K562 (cell line): ENCODE data around the gene FAM161B. TPM values are rescaled to one million over a fixed set of nuclear protein-coding genes. Genes with fewer than 3 reads are reported as not detected.
A peak's percentile ranks its signal among the peaks of the same experiment; 100 is the strongest.

ENCODE experiments used
- BCLAF1 ChIP-seq, 2 experiments: fragments of 450-650 bp in 1 of 2; IDR thresholded peaks; 2 replicates each; pipeline ENCODE4 v1.6.1; 2011 to 2017; ENCODE audit warnings: low read depth in 2 of 2, antibody characterized with exemption in 1 of 2, borderline replicate concordance in 1 of 2, low read length in 1 of 2, mild to moderate bottlenecking in 1 of 2, mixed read lengths in 1 of 2; ENCODE audit not compliant: control insufficient read depth in 1 of 2
- C11orf30 ChIP-seq: fragments of 450-650 bp; IDR thresholded peaks from 2 replicates; pipeline ENCODE4 v1.6.1; 2016; ENCODE audit warnings: low read depth, mild to moderate bottlenecking
- CREB3L1 ChIP-seq: fragments of 450-650 bp; IDR thresholded peaks from 2 replicates; pipeline ENCODE4 v1.6.1; 2014; ENCODE audit warnings: low read depth, mild to moderate bottlenecking, moderate library complexity, borderline replicate concordance
- CREBBP ChIP-seq: IDR thresholded peaks from one replicate; pipeline ENCODE4 v1.6.1; 2012; ENCODE audit warnings: low read depth, mild to moderate bottlenecking, control low read depth, inconsistent platforms, low read length
- ETS1 ChIP-seq: conservative IDR thresholded peaks from 2 replicates; pipeline ENCODE4 v1.6.1; 2011; ENCODE audit warnings: low read depth, mild to moderate bottlenecking, low read length; ENCODE audit not compliant: control insufficient read depth
- ETV1 ChIP-seq: fragments of 450-650 bp; conservative IDR thresholded peaks from 2 replicates; pipeline ENCODE4 v1.6.1; 2016; ENCODE audit warnings: missing genetic modification characterization, control low read depth, low read depth, missing compliant biosample characterization
- MBD1 ChIP-seq: fragments of 250-450 bp; sonication (Bioruptor Pico); IDR thresholded peaks from 2 replicates; pipeline ENCODE4 v1.8.0; 2022; ENCODE audit warnings: inconsistent platforms
- PBX2 ChIP-seq, 2 experiments: IDR thresholded peaks in 1 of 2; conservative IDR thresholded peaks in 1 of 2; 2 replicates each; pipeline ENCODE4 v1.6.1; 2016; ENCODE audit warnings: low read depth in 2 of 2, mild to moderate bottlenecking in 1 of 2, missing compliant biosample characterization in 1 of 2, missing genetic modification characterization in 1 of 2, moderate library complexity in 1 of 2
- RCOR1 ChIP-seq, 2 experiments: IDR thresholded peaks; 2 replicates each; pipeline ENCODE4 v1.6.1; 2012; ENCODE audit warnings: low read depth in 2 of 2, low read length in 2 of 2, borderline replicate concordance in 1 of 2, improper control_type of control experiment in 1 of 2
- SRF ChIP-seq, 2 experiments: fragments of 250-450, 450-650 bp in 1 of 2; sonication (Bioruptor Pico) in 1 of 2; sonication (generic) in 1 of 2; formaldehyde crosslinking; IDR thresholded peaks; 2 replicates each; pipeline versions ENCODE4 v1.5.0 to v1.5.1; 2020 to 2022; ENCODE audit warnings: mild to moderate bottlenecking in 1 of 2, missing genetic modification reagents in 1 of 2
- TAF7 ChIP-seq: fragments of 450-650 bp; IDR thresholded peaks from 2 replicates; pipeline ENCODE4 v1.6.1; 2016; ENCODE audit warnings: missing genetic modification characterization, missing compliant biosample characterization
- XRCC5 ChIP-seq: fragments of 200-400 bp; formaldehyde crosslinking; IDR thresholded peaks from 2 replicates; pipeline ENCODE4 v1.6.1; 2017; ENCODE audit warnings: low read depth, mild to moderate bottlenecking, low read length
- ZNF324 ChIP-seq: fragments of 250-450 bp; sonication (Bioruptor Pico); IDR thresholded peaks from 2 replicates; pipeline ENCODE4 v1.4.0; 2020; ENCODE audit warnings: mild to moderate bottlenecking
- polyA plus RNA-seq, 8 experiments: library from polyadenylated mRNA; depleted of rRNA in 4 of 8; stranded (reverse) in 5 of 8; unstranded in 3 of 8; fragments of >200 nt; fragmentation: Nextera tagmentation in 2 of 8; fragmentation: Illumina TruSeq in 1 of 8; extraction: Ambion mirVana in 2 of 8; extraction: Trizol in 1 of 8; gene quantifications; 2 replicates each; pipeline versions ENCODE4 v1.2.1 to v1.2.3, GENCODE V29; 2011 to 2014; ENCODE audit warnings: inconsistent platforms in 1 of 8, missing spikeins in 1 of 8
- total RNA-seq, 7 experiments: library from RNA; depleted of rRNA in 6 of 7; stranded (reverse); fragments of >200 nt in 6 of 7; fragmentation: Illumina TruSeq in 2 of 7; extraction: Trizol in 2 of 7; gene quantifications; 2 replicates each; pipeline versions ENCODE4 v1.2.1 to v1.2.3, GENCODE V29; 2011 to 2021; ENCODE audit warnings: low replicate concordance in 1 of 7

FAM161B gene
- total and polyA plus RNA-seq, 9 of the 15 experiments (the other 6 are each of a cell fraction or from before 2014, with no cell fraction given), result 0.15 to 1.3 (median 0.84) TPM

- no peak for TF ChIP-seq BCLAF1 (IDR thresholded peaks at IDR 0.05; ENCODE audit: borderline replicate concordance in 1 of 2, control insufficient read depth in 1 of 2, low read depth in 2 of 2, low read length in 1 of 2)
- peak; percentile 76 for TF ChIP-seq CREB3L1
- TF ChIP-seq ZNF324 (CRISPR knock-in tag), result no peak
- no peak for TF ChIP-seq MBD1 (CRISPR knock-in tag)
- TF ChIP-seq RCOR1 (IDR thresholded peaks at IDR 0.05; ENCODE audit: borderline replicate concordance in 1 of 2, low read depth in 2 of 2, low read length in 2 of 2), result peak in 1 of 2 experiments; percentile 34; a peak in 1 of 4 replicates
- TF ChIP-seq TAF7, result peak; percentile 66; the same call in 1 of the 2 replicates
- no peak for TF ChIP-seq CREBBP
- peak; percentile 73 for TF ChIP-seq ETV1 (tag)
- 0 out of 2 replicates have a peak, but pooled peaks have one; percentile 17 for TF ChIP-seq XRCC5
- TF ChIP-seq SRF (CRISPR knock-in tag; IDR thresholded peaks at IDR 0.05), result no peak
- peak; percentile 75; the same call in 1 of the 2 replicates for TF ChIP-seq ETS1
- peak; percentile 86 for TF ChIP-seq C11orf30
- TF ChIP-seq PBX2 (CRISPR knock-in tag; IDR thresholded peaks at IDR 0.05; ENCODE audit: low read depth), result no peak
- no peak for TF ChIP-seq PBX2 (tag; conservative IDR thresholded peaks at IDR 0.05; ENCODE audit: low read depth)
Measured at GRCh38 chr14:73949752-73950734, at the start of gene FAM161B, which contains the start of gene COQ6 (continued).
